DND-41 (cell line): ENCODE measurements around the gene PRDX5.
"Not testable (repeated sequence)": the region's sequence is repeated elsewhere in the genome, so short reads cannot be mapped to it uniquely, and the experiment has no call there.

Experiments
- ATAC-seq: fragments of 200-7000 bp; cut with Tn5 transposase; 3 replicates; pipeline ENCODE4 v1.9.1; 2021; ENCODE audit warnings: low read depth; ENCODE audit not compliant: insufficient read depth
- DNase-seq: peaks from one replicate; pipeline ENCODE4 v3.0.0-alpha.2; 2020
- H2AFZ ChIP-seq: 2 replicates; pipeline ENCODE4 v1.6.0; 2012; ENCODE audit warnings: low read depth, low read length
- H3K27ac ChIP-seq: 2 replicates; pipeline ENCODE4 v1.5.1; 2012; ENCODE audit warnings: low read length, inconsistent platforms
- H3K27me3 ChIP-seq: fragments of 200-600 bp; sonication (generic); 2 replicates; pipeline ENCODE4 v1.6.0; 2012; ENCODE audit warnings: low read length, mild to moderate bottlenecking, inconsistent platforms; ENCODE audit not compliant: insufficient read depth, poor library complexity
- H3K36me3 ChIP-seq: 2 replicates; pipeline ENCODE4 v1.5.1; 2012; ENCODE audit warnings: low read length, inconsistent platforms; ENCODE audit not compliant: insufficient read depth
- H3K4me1 ChIP-seq: 2 replicates; pipeline ENCODE4 v1.5.1; 2012; ENCODE audit warnings: mild to moderate bottlenecking, low read length; ENCODE audit not compliant: insufficient read depth
- H3K4me2 ChIP-seq: 2 replicates; pipeline ENCODE4 v1.6.0; 2012; ENCODE audit warnings: mild to moderate bottlenecking, moderate library complexity, low read length, inconsistent platforms; ENCODE audit not compliant: insufficient read depth
- H3K4me3 ChIP-seq, 2 experiments: fragments of 200-600 bp in 1 of 2; shearing (Covaris generic) in 1 of 2; 2 replicates each; pipeline ENCODE4 v1.5.1; 2012 to 2016; ENCODE audit warnings: inconsistent platforms in 2 of 2, low read length in 2 of 2, mild to moderate bottlenecking in 2 of 2, low read depth in 1 of 2, moderate library complexity in 1 of 2
- H3K79me2 ChIP-seq: 2 replicates; pipeline ENCODE4 v1.6.0; 2012; ENCODE audit warnings: low read length, inconsistent platforms; ENCODE audit not compliant: insufficient read depth
- H3K9ac ChIP-seq: 2 replicates; pipeline ENCODE4 v1.6.0; 2012; ENCODE audit warnings: low read depth, mild to moderate bottlenecking, inconsistent platforms, low read length, moderate library complexity
- H3K9me3 ChIP-seq: 2 replicates; pipeline ENCODE4 v1.5.1; 2012; ENCODE audit warnings: low read length, moderate library complexity, mild to moderate bottlenecking, inconsistent platforms; ENCODE audit not compliant: insufficient read depth, severe bottlenecking
- H4K20me1 ChIP-seq: 2 replicates; pipeline ENCODE4 v1.6.0; 2012; ENCODE audit warnings: low read length; ENCODE audit not compliant: insufficient read depth
- EZH2 ChIP-seq: IDR thresholded peaks from 3 replicates; pipeline ENCODE4 v1.6.1; 2012; ENCODE audit warnings: borderline replicate concordance, low read depth, mild to moderate bottlenecking, moderate library complexity, low read length, inconsistent platforms; ENCODE audit not compliant: severe bottlenecking
- TF ChIP-seq, protein P1 (sequence below): IDR thresholded peaks from 2 replicates; pipeline ENCODE4 v1.5.1; 2012; ENCODE audit warnings: borderline replicate concordance, low read length, moderate library complexity, mild to moderate bottlenecking; ENCODE audit not compliant: poor library complexity, severe bottlenecking; ENCODE audit errors: extremely low read depth

PRDX5 gene

GRCh38 chr11:64323373-64323772 lies 5.5 kb downstream of the PRDX5 start:
- H3K27me3 ChIP-seq, result no peaks in the 10 kb centered on the region
- no peak overlapping the region for H2AFZ ChIP-seq
- H3K27ac ChIP-seq, result no peak overlapping the region
- H3K9ac ChIP-seq, result no peak overlapping the region
- H3K79me2 ChIP-seq, result peaks cover 12% of the 10 kb centered on the region
- TF ChIP-seq, protein P1, sequence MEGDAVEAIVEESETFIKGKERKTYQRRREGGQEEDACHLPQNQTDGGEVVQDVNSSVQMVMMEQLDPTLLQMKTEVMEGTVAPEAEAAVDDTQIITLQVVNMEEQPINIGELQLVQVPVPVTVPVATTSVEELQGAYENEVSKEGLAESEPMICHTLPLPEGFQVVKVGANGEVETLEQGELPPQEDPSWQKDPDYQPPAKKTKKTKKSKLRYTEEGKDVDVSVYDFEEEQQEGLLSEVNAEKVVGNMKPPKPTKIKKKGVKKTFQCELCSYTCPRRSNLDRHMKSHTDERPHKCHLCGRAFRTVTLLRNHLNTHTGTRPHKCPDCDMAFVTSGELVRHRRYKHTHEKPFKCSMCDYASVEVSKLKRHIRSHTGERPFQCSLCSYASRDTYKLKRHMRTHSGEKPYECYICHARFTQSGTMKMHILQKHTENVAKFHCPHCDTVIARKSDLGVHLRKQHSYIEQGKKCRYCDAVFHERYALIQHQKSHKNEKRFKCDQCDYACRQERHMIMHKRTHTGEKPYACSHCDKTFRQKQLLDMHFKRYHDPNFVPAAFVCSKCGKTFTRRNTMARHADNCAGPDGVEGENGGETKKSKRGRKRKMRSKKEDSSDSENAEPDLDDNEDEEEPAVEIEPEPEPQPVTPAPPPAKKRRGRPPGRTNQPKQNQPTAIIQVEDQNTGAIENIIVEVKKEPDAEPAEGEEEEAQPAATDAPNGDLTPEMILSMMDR, result no peak
- no peak for TF ChIP-seq EZH2
- H3K9me3 ChIP-seq, result no peaks in the 10 kb centered on the region
- DNase-seq (peak; percentile 55), ATAC-seq (peak; percentile 73)
- peaks cover 25% of the 10 kb centered on the region for H3K4me1 ChIP-seq
- no peak overlapping the region for H3K4me2 ChIP-seq
- H3K36me3 ChIP-seq, result peaks cover 13% of the 10 kb centered on the region
- H3K4me3 ChIP-seq, result no peak overlapping the region
- peaks cover 11% of the 10 kb centered on the region for H4K20me1 ChIP-seq

GRCh38 chr11:64323984-64324383 lies 6.1 kb downstream of the PRDX5 start:
- not testable (repeated sequence) for H3K79me2 ChIP-seq, H3K9me3 ChIP-seq, H3K27ac ChIP-seq, H3K9ac ChIP-seq, DNase-seq, ATAC-seq, H3K27me3 ChIP-seq, H2AFZ ChIP-seq, H3K4me3 ChIP-seq, H3K4me2 ChIP-seq
- Histone ChIP-seq H4K20me1 (peaks cover 11% of the 10 kb centered on the region), H3K36me3 (peaks cover 13% of the 10 kb centered on the region), H3K4me1 (peaks cover 22% of the 10 kb centered on the region)

GRCh38 chr11:64324692-64325469 lies 7.0 kb downstream of the PRDX5 start:
- H3K27ac ChIP-seq, result no peak overlapping the region
- no peak overlapping the region for H3K9ac ChIP-seq
- no peak overlapping the region for H2AFZ ChIP-seq
- H3K4me2 ChIP-seq, result no peak overlapping the region
- H3K4me1 ChIP-seq, result peaks cover 13% of the 10 kb centered on the region
- ATAC-seq (no peak), DNase-seq (no peak)
- no peak overlapping the region for H3K4me3 ChIP-seq
- H3K9me3 ChIP-seq, result no peaks in the 10 kb centered on the region
- no peaks in the 10 kb centered on the region for H3K27me3 ChIP-seq
- peaks cover 11% of the 10 kb centered on the region for H4K20me1 ChIP-seq
- peaks cover 13% of the 10 kb centered on the region for H3K36me3 ChIP-seq
- H3K79me2 ChIP-seq, result no peaks in the 10 kb centered on the region
- TF ChIP-seq EZH2, result no peak
- TF ChIP-seq, protein P1, result no peak

- H3K27me3 ChIP-seq, result no peaks in the 10 kb centered on the region
- ATAC-seq, result no peak
- no peak overlapping the region for H3K9ac ChIP-seq
- peaks cover 13% of the 10 kb centered on the region for H3K4me1 ChIP-seq
- no peak for DNase-seq
- H3K79me2 ChIP-seq, result no peaks in the 10 kb centered on the region
- H4K20me1 ChIP-seq, result peaks cover 9% of the 10 kb centered on the region
- peaks cover under 1% of the 10 kb centered on the region; the same call in 1 of the 2 replicates for H3K36me3 ChIP-seq
- H3K27ac ChIP-seq, result no peak overlapping the region
- H3K9me3 ChIP-seq, result no peaks in the 10 kb centered on the region
- no peak overlapping the region for H2AFZ ChIP-seq
- no peak overlapping the region for H3K4me3 ChIP-seq
- TF ChIP-seq EZH2, result no peak
- TF ChIP-seq, protein P1, result no peak
- H3K4me2 ChIP-seq, result no peak overlapping the region
Measured at GRCh38 chr11:64327375-64327774, 9.5 kb downstream of the PRDX5 start.
